ENCODE data around the gene PRKCZ.

Gene PRKCZ

GRCh38 chr1:2163205-2163604 lies 113.0 kb downstream of the PRKCZ start:
- no peak for DNase-seq

DNA sequence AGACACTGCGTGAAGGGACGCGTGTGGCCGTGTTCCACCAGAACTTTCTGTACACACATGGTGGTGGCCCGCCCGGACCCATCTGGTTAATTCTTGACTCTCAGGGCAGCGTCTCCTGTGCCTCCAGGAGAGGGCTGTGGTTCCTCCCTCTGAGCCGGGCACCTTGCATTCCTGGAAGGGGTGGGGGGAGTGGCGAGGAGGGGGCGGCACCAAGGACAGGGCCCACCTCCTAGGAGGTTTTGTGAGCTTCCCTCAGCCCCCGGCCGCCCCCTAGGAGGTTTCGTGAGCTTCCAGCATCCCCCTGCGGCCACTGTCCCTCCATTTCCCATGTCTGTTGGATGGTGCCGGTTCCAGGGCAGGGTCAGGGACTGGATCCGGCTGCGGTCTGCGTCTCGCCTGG lies 115.4 kb downstream of the PRKCZ start:
- no peak for DNase-seq

DNA sequence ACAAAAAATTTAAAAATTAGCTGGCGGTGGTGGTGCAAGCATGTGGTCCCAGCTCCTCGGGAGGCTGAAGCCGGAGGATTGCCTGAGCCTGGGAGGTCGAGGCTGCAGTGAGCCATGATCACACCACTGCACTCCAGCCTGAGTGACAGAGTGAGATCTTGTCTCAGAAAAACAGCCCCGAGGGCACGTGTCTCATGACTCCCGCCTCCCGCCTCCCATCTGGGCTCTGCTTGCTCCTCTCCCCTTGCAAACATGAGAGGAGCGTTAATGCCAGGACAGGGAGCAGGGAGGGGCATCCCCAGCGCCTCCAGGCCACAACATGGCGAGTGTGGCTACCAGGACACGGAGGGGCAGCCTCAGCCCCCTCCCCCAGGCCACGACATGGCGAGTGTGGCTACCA lies 116.0 kb downstream of the PRKCZ start:
- no peak for DNase-seq

GRCh38 chr1:2166695-2167094 lies 116.5 kb downstream of the PRKCZ start:
- DNase-seq: no peak

- no peak for DNase-seq
Measured at GRCh38 chr1:2168090-2168489, 117.9 kb downstream of the PRKCZ start.

DNA sequence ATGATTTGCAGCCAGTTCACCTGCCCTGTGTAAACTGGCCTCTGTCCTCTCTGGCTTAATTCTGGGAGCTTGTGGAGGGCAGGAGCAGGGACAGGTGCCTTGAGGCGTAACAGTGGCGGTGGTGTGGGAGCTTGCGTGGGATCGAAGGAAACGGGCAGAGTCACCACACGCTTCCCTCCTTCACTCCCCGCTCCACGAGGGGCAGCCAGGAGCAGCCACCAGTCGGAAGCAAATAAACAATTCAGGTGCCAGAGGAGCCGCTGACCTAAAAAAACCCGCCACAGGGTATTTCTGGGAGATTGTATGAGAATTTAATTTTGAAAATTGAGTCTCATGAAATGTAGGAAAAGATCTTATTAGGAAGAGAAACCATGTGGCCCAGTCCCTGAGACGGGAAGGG lies 118.3 kb downstream of the PRKCZ start:
- DNase-seq: no peak

DNA sequence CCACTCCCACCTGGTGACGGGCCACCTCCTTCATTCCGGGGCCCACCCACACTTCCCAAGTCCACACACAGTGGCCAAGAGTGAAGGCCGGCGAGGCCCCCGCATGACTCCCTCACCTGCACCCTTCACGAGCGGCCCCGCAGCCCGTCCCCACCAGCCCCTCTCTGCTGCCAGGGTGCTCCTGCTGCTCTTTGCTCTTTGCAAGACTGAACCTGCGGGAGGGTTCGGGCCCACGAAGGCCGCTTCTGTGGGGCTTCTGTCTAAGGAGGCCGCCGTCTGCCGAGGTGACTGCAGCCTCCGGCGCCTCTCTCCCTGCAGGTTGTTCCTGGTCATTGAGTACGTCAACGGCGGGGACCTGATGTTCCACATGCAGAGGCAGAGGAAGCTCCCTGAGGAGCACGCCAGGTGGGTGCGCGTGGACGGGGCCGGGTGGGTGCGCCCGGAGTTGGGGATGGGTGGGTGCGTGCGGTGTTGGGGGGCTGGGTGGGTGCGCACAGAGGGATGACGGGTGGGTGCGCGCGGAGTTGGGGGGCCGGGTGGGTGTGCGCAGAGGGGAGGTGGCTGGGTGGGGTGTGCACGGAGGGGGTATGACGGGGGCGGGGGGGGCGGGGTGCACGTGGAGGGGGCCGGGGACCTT lies 119.1 kb downstream of the PRKCZ start:
- DNase-seq: no peak

GRCh38 chr1:2170211-2170610 lies 120.0 kb downstream of the PRKCZ start:
- DNase-seq: no peak

DNA sequence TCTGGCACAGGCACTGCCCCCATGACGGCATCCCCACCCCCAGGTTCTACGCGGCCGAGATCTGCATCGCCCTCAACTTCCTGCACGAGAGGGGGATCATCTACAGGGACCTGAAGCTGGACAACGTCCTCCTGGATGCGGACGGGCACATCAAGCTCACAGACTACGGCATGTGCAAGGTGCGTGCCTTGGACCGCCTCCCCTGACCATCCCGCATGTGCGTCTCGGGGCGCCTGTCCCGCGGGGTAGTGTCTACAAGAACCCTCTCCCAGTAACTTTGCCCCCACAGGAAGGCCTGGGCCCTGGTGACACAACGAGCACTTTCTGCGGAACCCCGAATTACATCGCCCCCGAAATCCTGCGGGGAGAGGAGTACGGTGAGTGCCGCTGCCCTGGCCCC lies 121.8 kb downstream of the PRKCZ start:
- DNase-seq: no peak

DNA sequence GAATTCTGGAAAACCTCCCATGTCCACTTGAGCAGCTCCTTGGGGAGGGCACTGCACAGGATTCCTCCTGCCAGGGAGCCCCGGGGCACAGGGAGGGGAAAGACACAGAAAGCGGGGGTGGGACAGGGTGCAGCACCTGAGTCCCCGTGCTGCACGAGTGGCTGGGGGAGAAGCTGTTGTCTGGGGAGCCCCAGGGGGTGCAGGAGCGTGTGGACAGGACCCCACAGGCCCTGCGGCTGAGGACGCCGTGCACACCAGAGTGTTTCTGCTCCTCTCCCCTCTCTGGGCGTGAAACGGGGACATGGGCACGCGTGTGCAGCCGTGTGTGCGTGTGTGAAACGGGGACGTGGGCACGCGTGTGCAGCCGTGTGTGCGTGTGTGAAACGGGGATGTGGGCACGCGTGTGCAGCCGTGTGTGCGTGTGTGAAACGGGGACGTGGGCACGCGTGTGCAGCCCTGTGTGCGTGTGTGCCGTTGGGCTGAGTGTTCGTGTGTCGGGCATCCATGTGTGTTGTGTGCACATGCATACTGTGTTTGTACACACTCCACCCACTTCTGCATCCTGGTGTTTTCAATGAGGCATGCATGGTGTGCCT lies 122.4 kb downstream of the PRKCZ start:
- no peak for DNase-seq

GRCh38 chr1:2173546-2174347 lies 123.5 kb downstream of the PRKCZ start:
- DNase-seq: no peak

DNA sequence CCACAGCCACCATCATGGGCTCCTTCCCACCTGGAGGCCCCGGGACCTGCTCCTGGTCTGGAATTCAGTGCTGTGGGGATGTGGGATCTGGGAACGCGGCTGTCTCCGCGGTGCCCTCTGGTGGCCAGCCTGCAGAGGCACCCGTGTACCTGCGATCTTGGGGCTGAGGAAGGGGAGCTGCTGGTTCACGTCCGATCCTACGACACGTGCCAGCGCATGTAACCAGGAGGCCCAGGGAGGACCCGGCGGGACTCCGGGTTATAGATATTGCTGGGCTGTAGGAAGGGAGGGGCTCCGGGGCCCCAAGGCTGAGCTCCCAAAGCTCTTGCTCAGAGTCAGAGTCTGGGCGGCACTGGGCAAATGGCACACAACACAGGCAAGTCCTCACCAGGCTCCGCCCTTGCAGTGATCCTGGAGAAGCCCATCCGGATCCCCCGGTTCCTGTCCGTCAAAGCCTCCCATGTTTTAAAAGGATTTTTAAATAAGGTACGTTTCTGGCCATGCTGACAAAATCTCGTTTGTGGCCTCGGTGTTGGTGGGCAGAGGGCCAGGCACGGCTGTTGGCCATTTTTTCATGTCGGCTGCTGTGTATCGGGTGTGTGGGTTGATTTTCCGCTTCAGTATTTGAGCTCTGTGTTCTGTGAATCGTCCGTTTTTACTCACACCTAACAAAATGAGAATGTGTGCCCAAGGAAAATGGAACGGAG lies 124.3 kb downstream of the PRKCZ start:
- DNase-seq: no peak

DNA sequence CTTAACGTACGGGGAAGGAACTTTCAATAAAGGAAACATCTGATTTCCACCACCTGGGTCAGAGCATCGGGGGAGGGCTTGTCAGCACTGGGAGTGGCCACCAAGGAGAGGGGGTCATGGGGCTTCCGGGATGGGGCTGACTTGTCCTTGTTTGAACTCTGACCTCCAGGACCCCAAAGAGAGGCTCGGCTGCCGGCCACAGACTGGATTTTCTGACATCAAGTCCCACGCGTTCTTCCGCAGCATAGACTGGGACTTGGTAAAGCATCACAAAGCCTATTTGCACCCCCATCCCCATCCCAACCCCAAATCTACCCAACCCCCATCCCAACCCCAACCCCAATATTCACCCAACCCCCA lies 124.8 kb downstream of the PRKCZ start:
- DNase-seq: no peak

DNA sequence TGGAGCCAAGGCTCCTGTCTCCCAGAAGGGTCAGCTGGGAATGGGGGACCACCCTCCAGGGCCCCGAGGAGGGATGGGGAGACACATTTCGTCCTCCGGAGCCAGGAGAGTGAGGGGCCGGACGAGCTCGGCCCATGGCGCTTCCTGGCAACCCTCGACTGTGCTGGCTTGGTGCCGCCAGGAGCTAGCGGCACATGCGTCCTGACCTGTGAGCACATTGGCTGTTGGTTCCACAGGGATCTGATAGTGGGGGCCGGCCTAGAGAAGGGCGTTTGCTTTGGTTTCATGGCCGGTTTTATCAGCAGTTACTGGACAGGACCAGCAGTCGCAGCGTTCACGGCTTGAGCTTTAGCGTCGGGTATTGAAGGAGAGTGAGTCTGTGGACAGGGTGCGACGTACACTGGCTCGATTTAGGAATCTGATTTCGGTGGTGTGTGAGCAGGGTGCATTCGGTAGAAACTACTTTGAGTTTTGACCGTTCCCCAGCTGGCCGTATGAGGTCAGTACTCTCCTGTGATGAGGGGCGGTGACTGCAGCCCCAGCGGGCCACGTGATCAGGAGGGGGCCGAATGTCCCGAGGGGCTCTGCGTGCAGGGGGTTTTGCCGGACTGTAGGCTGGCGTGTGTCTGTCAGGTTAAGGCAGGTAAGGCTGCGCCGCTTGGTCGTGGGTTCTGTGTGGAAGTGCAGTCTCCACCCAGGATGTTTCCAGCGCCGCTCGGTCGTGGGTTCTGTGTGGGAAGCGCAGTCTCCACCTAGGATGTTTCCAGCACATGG lies 125.7 kb downstream of the PRKCZ start:
- DNase-seq: no peak

- no peak for DNase-seq
Measured at GRCh38 chr1:2176615-2177014, 126.4 kb downstream of the PRKCZ start.

- DNase-seq: no peak
Measured at GRCh38 chr1:2177541-2177940, 127.3 kb downstream of the PRKCZ start.

- no peak for DNase-seq
Measured at GRCh38 chr1:2177946-2178538, 127.8 kb downstream of the PRKCZ start.

- no peak for DNase-seq
Measured at GRCh38 chr1:2178875-2179274, 128.7 kb downstream of the PRKCZ start.

DNA sequence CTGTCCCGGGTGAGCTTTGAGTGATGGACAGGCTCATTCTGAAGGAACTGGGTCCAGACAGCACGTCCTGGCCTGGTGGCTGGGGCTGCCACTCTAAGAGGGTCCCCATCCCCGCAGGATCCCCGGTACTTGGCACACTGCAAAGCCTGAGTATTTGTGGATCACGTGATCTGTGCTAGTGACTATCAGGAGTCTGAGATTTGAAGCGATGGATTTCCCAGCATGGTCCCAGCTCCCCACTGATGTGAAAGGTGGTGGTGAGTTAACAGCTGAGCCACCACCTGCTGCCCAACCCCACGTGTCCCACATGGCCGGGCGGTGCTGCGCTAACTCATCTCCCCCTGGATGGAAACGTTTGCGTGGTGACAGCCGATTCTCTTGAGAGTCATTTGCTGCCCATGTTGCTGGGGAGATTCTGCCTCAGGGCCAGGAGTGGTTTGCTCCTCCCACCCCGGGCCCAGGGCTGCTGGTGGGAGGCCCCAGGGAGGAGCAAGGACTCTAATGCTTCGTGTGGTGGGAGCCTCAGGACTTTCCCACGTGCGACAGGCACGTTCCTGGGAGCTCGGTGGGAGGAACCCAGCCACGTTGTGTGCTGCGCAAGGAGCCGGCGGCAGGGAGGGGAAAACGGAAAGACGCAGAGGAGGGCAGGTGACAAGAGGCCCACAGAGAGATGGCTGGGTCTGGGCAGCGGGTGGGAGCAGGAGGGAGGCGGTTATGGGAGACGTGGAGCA lies 129.2 kb downstream of the PRKCZ start:
- DNase-seq: no peak

DNA sequence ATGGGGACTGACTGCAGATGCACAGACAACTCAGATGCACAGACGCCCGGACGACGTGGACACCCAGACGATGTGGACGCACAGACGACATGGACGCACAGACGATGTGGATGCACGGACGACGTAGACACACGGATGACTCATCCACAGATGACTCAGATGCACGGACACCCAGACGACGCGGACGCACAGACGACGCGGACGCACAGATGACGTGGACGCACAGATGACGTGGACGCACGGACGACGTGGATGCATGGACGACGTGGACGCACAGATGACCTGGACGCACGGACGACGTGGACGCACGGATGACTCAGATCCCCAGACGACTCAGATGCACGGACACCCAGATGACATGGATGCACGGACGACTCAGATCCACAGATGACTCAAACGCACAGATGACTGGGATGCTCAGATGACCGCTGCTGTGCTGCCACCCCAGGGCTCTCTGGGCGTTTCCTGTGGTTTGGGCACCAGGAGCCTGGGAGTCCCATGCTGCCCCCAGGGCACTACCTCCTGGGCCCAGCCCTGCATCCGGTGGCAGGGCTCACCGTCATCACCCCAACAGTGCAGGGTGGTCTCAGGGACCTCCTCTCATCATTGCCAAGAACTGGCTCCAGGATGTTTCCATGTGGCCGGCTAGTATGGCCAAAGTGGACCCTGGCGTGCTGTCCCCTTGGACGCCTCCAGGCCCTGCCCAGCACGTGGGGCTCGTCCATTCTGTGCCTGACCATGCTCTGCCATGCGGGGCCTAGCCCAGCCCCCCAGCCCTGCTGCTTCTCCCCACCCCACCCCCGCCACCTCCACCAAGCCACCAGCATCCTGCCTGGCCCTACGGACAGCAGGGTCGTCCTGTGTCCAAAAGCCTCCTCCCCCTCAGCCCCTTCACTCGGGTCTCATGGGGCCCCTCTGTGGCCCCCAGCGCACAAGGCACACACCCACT lies 130.4 kb downstream of the PRKCZ start:
- no peak for DNase-seq

DNA sequence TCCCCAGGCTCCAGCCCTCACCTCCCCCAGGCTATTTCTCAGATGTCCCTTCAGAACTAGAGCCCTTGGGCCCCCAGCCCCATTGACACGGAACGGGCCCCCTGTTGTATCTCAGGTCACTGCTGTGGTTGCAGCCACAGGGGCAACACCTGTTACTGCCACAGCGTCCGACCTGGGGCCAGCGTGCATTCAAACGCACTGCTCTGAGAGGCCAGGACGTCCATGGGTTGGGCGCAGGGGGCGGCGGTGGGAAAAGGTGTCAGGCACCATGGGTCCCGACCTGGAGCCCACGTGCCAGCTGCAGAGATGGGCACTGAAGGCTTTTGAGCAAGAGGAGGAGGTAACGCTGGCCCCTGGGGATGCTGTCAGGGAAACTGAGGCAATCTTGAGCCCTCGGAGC lies 131.1 kb downstream of the PRKCZ start:
- DNase-seq: no peak
